ENCODE data around the gene KRT31.

DNA sequence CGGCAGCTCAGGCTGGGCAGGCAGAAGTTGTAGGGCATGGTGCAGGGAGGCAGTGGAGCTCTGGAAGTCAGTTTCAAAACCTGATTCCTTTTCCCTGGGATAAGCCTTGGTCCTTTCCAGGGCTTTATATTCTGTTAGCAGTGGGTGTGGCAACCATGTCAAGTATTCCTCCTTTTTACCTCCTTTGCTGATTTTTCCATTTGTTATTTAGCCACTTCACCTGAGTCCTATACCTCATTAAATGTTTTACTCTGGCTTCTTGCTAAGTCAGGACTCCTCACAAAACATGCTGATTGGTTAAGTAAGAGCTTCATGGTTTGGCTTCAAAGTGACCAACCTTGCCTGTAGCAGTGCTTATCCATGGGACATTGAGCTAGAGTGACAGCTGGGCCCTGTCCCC, 27.7 kb downstream of the KRT31 start, which contains the start of gene KRT33B:
- TF ChIP-seq CEBPB (IDR thresholded peaks at IDR 0.05; ENCODE audit: low read depth, low read length): no peak
- TF ChIP-seq POLR2A (IDR thresholded peaks at IDR 0.05; ENCODE audit: low read depth, low read length): no peak
- TF ChIP-seq CTCF (conservative IDR thresholded peaks at IDR 0.05; ENCODE audit: low read depth, low read length): no peak
- TF ChIP-seq BHLHE40 (IDR thresholded peaks at IDR 0.05; ENCODE audit: low read depth, low read length): no peak
- TF ChIP-seq MAZ (IDR thresholded peaks at IDR 0.05; ENCODE audit: borderline replicate concordance, low read depth, low read length): no peak
- TF ChIP-seq RFX5 (IDR thresholded peaks at IDR 0.05; ENCODE audit: low read depth, low read length): no peak
- no peak for TF ChIP-seq RAD21 (IDR thresholded peaks at IDR 0.05; ENCODE audit: low read length)
- no peak for TF ChIP-seq SMC3 (IDR thresholded peaks at IDR 0.05; ENCODE audit: low read depth, low read length)
- TF ChIP-seq, protein P1, sequence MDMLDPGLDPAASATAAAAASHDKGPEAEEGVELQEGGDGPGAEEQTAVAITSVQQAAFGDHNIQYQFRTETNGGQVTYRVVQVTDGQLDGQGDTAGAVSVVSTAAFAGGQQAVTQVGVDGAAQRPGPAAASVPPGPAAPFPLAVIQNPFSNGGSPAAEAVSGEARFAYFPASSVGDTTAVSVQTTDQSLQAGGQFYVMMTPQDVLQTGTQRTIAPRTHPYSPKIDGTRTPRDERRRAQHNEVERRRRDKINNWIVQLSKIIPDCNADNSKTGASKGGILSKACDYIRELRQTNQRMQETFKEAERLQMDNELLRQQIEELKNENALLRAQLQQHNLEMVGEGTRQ (IDR thresholded peaks at IDR 0.05; ENCODE audit: low read depth, low read length): no peak
- TF ChIP-seq MAFK (IDR thresholded peaks at IDR 0.05; ENCODE audit: low read depth, low read length): no peak
- TF ChIP-seq CHD1 (IDR thresholded peaks at IDR 0.05; ENCODE audit: low read depth, low read length): no peak
